NCI-H748 (cell line): ENCODE results near the gene CAP1.

Experiments used
- DNase-seq: peaks from one replicate; lab custom pipeline; 2025; ENCODE audit not compliant: unreplicated experiment; lab: John Stamatoyannopoulos, UW

CAP1 gene

DNA sequence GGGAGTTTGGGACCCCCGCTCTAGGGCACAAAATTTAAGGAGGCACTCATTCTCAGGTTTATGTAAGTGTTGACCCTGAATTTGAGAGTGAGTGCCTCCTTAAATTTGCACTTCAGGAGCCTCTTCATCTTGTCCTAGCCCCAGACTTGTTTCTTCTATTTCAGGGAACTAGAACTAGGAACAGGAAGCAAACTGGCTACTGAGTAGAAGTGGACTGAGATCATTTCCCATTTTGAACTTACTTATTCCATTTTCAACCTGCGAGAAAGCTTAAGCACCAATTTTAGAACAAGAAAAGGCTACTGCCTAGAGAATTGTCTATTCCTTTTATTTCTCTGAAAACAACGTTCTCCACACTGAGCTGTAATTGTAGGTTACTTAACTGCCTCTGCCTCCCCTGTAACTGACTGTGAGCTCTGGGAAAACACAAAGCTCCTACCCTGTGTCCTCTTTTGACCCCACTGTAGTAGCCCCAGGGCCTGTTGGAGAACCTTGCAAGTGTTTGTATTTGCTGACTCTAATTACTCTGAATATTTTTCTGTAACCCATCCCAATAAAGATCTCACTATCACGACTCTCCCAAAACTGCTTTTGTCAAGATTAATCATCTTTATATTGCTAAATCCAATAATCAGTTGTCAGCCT, 54.1 kb downstream of the CAP1 start:
- no peak for DNase-seq

DNA sequence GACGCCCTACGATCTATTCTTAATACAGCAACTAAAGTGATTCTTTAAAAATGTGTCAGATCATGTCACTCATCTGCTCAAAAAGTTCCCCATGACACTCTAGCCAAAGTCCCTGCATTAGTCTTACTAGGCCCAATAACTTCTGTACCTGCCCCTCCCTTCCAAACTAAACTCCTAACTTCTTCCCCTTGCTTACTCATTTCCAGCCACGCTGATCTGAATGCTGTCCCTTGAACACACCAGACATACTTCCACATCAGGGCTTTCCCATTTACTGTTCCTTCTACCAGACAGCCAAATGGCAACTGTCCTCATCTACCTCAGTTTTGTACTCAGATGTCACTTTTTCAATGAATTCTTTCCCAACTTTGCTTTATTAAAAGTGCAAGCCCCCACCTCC, 55.3 kb downstream of the CAP1 start:
- DNase-seq: no peak

- DNase-seq: no peak
These were observed 56.1 kb downstream of the CAP1 start for GRCh38 chr1:40096646-40096976.

DNA sequence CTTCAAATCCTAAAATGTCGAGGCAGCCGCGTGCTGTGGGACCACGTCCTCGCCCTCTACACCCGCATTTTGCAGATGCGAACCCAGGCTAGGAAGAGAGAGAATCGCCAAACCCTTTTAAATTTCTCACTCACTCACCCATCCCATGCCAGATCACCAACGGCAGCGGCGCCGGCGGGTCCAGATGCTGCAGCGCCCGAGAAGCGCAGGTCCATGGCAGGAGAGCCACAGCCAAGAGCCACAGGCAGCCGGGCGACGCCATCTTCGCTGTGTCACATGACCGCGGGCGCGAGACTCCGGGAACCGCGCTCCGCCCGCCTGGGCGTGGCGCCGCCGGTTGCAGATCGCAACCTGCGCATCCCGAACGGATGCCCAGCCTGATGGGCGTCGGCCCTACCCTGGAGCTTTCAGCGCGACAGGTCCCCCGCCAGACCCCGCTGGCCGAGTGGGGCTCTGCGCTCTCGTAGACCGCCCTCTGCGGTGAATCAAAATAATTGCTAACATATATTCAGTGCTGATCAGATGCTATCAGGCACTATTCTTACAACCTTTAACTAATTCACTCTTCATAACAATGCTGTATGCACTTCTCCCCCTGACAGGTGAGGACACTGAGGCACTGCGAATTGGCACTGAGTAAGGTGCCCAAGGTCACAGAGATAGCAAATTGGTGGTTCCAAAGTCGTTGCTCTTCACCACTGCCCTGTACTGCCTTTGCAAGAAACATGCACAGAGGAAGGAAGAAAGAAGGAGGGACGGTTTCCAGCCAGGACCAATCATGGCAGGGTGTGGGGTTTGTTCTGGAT, 56.7 kb downstream of the CAP1 start, which contains the start of gene PPT1:
Gene PPT1 (minus strand): TSS at position 276 of the 806 bp plus-strand sequence. CDS start 14 bp downstream, at position 262.
- DNase-seq: peak; percentile 100

DNA sequence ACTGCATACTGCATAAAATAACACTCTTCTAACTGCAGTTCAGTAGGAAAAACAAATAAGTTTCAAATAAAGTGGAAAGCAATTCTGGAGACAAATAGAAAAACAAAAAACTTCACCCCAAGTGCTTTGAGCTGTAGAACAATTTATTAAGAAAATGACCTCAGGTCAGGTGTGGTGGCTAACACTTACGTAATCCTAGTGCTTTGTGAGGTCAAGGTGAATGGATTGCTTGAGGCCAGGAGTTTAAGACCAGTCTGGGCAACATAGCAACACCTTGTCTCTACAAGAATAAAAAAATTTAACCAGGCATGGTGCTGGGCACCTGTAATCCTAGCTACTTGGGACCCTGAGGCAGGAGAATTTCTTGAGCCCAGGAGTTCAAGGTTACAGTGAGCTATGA, 61.5 kb downstream of the CAP1 start:
- DNase-seq: no peak

- DNase-seq: no peak
These were observed 62.4 kb downstream of the CAP1 start for GRCh38 chr1:40102896-40103295.

- DNase-seq: no peak
These were observed 64.5 kb downstream of the CAP1 start for GRCh38 chr1:40105028-40105427.

- DNase-seq: peak; percentile 58
These were observed 66.9 kb downstream of the CAP1 start for GRCh38 chr1:40107290-40107959.

GRCh38 chr1:40110389-40110788, 69.9 kb downstream of the CAP1 start:
- no peak for DNase-seq

DNA sequence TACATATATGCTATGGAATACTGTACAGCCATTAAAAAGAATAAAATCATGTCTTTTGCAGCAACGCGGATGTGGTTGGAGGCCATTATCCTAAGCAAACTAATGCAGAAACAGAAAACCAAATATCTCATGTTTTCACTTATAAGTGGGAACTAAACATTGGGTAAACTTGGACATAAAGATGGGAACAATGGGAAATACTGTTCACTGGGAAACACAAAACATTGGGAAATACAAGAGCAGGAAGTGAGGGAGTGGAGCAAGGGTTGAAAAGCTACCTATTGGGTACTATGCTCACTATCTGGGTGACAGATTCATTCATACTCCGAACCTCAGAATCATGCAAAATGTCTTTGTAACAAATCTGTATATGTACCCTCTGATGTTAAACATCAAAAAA, 73.9 kb downstream of the CAP1 start:
- no peak for DNase-seq

DNA sequence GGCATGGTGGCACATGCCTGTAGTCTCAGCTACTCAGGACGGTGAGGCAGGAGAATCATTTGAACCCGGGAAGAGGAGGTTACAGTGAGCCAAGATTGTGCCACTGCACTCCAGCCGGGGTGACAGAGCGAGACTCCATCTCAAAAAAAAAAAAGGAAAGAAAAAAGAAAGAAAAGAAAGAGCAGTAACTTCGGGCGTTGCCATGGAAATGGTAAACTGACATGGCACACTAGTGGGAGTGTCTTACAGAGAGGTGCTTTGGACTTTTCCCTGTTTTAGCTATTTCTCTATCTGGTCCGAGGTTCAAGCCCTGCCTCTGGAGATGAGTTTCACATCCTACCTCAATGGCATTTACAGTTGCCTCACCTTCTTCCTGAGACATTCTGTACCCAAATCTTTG, 79.6 kb downstream of the CAP1 start:
- no peak for DNase-seq
